Measurements from ENCODE around the gene TSC22D3. TPM values are rescaled to one million over a fixed set of nuclear protein-coding genes. Genes with fewer than 3 reads are reported as not detected.

Gene TSC22D3
- total and polyA plus RNA-seq, 8 donors: 198 to 906 (median 338) TPM

DNA sequence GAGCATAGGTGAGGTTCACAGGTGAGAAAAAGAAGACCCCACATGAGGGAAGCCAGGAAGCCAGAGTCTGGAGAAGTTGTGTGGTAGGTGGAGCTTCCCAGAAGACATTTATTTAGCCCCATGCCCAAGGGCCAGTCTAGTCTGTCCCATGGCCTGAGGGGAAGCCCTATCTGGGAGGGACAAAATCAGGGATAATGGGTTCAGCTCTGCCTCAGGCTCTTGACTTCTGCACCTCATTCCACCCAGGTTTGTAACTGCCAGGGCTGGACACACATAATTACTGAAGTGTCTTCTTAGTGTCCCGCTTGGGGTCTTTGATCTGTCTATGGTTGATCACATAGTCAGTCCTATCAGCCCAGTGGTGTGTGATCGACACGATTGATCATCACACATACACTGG is 36.0 kb downstream of the TSC22D3 start:
- Histone ChIP-seq H3K4me1 (peaks cover 49 to 79% (median 71%) of the 10 kb centered on the region in 4 donors), H3K9me3 (no peaks in the 10 kb centered on the region), H3K27me3 (peaks cover 0 to 4% (median 0%) of the 10 kb centered on the region in 3 donors), H3K27ac (peak overlapping the region; percentile 13 to 94 (median 90)), H3K36me3 (no peaks in the 10 kb centered on the region), H3K4me3 (no peak overlapping the region)
- no peak for DNase-seq
- 85 to 98% (median 91%) methylated on average over 3 of the region's 3 CpGs; no CpG with 5 or more reads in 1 of the 5 donors for WGBS, 5 donors
- TF ChIP-seq, protein P1, sequence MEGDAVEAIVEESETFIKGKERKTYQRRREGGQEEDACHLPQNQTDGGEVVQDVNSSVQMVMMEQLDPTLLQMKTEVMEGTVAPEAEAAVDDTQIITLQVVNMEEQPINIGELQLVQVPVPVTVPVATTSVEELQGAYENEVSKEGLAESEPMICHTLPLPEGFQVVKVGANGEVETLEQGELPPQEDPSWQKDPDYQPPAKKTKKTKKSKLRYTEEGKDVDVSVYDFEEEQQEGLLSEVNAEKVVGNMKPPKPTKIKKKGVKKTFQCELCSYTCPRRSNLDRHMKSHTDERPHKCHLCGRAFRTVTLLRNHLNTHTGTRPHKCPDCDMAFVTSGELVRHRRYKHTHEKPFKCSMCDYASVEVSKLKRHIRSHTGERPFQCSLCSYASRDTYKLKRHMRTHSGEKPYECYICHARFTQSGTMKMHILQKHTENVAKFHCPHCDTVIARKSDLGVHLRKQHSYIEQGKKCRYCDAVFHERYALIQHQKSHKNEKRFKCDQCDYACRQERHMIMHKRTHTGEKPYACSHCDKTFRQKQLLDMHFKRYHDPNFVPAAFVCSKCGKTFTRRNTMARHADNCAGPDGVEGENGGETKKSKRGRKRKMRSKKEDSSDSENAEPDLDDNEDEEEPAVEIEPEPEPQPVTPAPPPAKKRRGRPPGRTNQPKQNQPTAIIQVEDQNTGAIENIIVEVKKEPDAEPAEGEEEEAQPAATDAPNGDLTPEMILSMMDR (IDR thresholded peaks at IDR 0.05): no peak
- TF ChIP-seq POLR2AphosphoS5 (IDR thresholded peaks at IDR 0.05) (no peak), EP300 (IDR thresholded peaks at IDR 0.05) (no peak), POLR2A (IDR thresholded peaks at IDR 0.05) (no peak)
- intact Hi-C loops (cut with DNase I; ENCODE audit: low total_unique reads): no loop called here

- peaks cover 45 to 76% (median 70%) of the 10 kb centered on the region in 4 donors for H3K4me1 ChIP-seq
- peak overlapping the region; percentile 13 to 94 (median 90) for H3K27ac ChIP-seq
- H3K4me3 ChIP-seq: no peak overlapping the region
- no peak for TF ChIP-seq EP300 (IDR thresholded peaks at IDR 0.05)
- TF ChIP-seq, protein P1 (IDR thresholded peaks at IDR 0.05): no peak
- TF ChIP-seq POLR2AphosphoS5 (IDR thresholded peaks at IDR 0.05): no peak
- TF ChIP-seq POLR2A (IDR thresholded peaks at IDR 0.05): no peak
- peaks cover 0 to 4% (median 0%) of the 10 kb centered on the region in 3 donors for H3K27me3 ChIP-seq
- WGBS, 5 donors: 43 to 85% (median 78%) methylated on average over 4 to 8 of the region's 8 CpGs
- H3K36me3 ChIP-seq: no peaks in the 10 kb centered on the region
- DNase-seq: no peak
- H3K9me3 ChIP-seq: no peaks in the 10 kb centered on the region
- intact Hi-C loops (cut with DNase I; ENCODE audit: low total_unique reads): no loop called here
Measured at GRCh38 chrX:107738768-107739167, 36.8 kb downstream of the TSC22D3 start.

DNA sequence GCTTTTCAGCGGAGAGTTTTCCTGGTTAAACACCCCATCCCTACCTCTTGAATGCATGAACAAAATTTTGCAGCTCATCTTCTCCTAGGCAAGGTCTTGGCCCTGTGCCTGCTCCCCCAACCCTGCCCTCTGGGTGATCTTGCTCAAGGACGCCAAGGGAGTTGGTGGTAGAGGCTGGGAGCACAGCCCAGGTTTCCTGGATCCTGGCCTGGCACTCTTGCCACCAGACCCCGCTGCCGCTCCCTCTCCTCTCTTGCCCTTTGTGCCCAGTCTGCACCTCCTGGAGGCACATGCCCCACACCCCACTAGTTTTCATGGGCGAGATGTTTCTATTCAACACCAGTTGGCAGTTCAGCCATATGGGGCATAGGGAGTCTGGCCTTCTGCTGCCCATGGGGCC is 37.3 kb downstream of the TSC22D3 start:
- H3K4me1 ChIP-seq: peaks cover 40 to 76% (median 68%) of the 10 kb centered on the region in 4 donors
- H3K9me3 ChIP-seq: no peaks in the 10 kb centered on the region
- peak overlapping the region; percentile 13 to 94 (median 90) for H3K27ac ChIP-seq
- H3K4me3 ChIP-seq: no peak overlapping the region
- DNase-seq: no peak
- no peak for TF ChIP-seq POLR2A (IDR thresholded peaks at IDR 0.05)
- no peak for TF ChIP-seq POLR2AphosphoS5 (IDR thresholded peaks at IDR 0.05)
- TF ChIP-seq, protein P1 (IDR thresholded peaks at IDR 0.05): no peak
- no peak for TF ChIP-seq EP300 (IDR thresholded peaks at IDR 0.05)
- 65 to 100% (median 69%) methylated on average over 1 to 5 of the region's 5 CpGs for WGBS, 5 donors
- H3K36me3 ChIP-seq: no peaks in the 10 kb centered on the region
- intact Hi-C loops (cut with DNase I; ENCODE audit: low total_unique reads): no loop called here
- peaks cover 0 to 4% (median 0%) of the 10 kb centered on the region in 3 donors for H3K27me3 ChIP-seq

GRCh38 chrX:107736781-107737531 is 38.6 kb downstream of the TSC22D3 start:
- intact Hi-C loops (cut with DNase I; ENCODE audit: low total_unique reads): no loop called here
- H3K4me3 ChIP-seq: no peak overlapping the region
- no peak for DNase-seq
- 38 to 59% (median 48%) methylated on average over 8 of the region's 8 CpGs for WGBS, 5 donors
- H3K36me3 ChIP-seq: no peaks in the 10 kb centered on the region
- H3K9me3 ChIP-seq: no peaks in the 10 kb centered on the region
- H3K27ac ChIP-seq: peak overlapping the region; percentile 29 to 94 (median 44)
- TF ChIP-seq EP300 (IDR thresholded peaks at IDR 0.05): no peak
- TF ChIP-seq POLR2AphosphoS5 (IDR thresholded peaks at IDR 0.05): no peak
- no peak for TF ChIP-seq POLR2A (IDR thresholded peaks at IDR 0.05)
- TF ChIP-seq, protein P1 (IDR thresholded peaks at IDR 0.05): no peak
- H3K27me3 ChIP-seq: no peaks in the 10 kb centered on the region
- H3K4me1 ChIP-seq: peaks cover 35 to 77% (median 67%) of the 10 kb centered on the region in 4 donors

All from stomach (tissue), 9 donors.